Spleen (tissue), 11 donors: ENCODE data around the gene CST11. TPM values are rescaled to one million over a fixed set of nuclear protein-coding genes. Genes with fewer than 3 reads are reported as not detected.

Experiments used
- DNase-seq: peaks from one replicate; pipeline ENCODE4 v3.0.0-alpha.2; 2020
- H3K27ac ChIP-seq, 8 donors: fragments of 200-600 bp; sonication (generic) in 7 of 8; 1 replicate in 4 of 8; 2 replicates in 4 of 8; pipeline versions ENCODE4 v1.5.0 to v1.8.0; 2016 to 2021; ENCODE audit warnings: inconsistent platforms in 4 of 8, mild to moderate bottlenecking in 4 of 8, moderate library complexity in 1 of 8
- H3K27me3 ChIP-seq, 7 donors: fragments of 200-600 bp; sonication (generic) in 6 of 7; replicated peaks in 1 of 7; 1 replicate in 4 of 7; 2 replicates in 3 of 7; pipeline versions ENCODE4 v1.5.0 to v1.8.0; 2016 to 2021; ENCODE audit warnings: inconsistent platforms in 3 of 7, mild to moderate bottlenecking in 1 of 7
- H3K36me3 ChIP-seq, 6 donors: fragments of 200-600 bp; sonication (generic) in 5 of 6; 1 replicate in 4 of 6; 2 replicates in 2 of 6; pipeline versions ENCODE4 v1.5.0 to v1.8.0; 2016 to 2021; ENCODE audit warnings: inconsistent platforms in 2 of 6
- H3K4me1 ChIP-seq, 6 donors: fragments of 200-600 bp; sonication (generic) in 5 of 6; 1 replicate in 3 of 6; 2 replicates in 3 of 6; pipeline versions ENCODE4 v1.5.0 to v1.8.0; 2016 to 2021; ENCODE audit warnings: inconsistent platforms in 3 of 6
- H3K4me3 ChIP-seq, 8 donors: fragments of 200-600 bp; sonication (generic) in 7 of 8; 1 replicate in 4 of 8; 2 replicates in 4 of 8; pipeline versions ENCODE4 v1.5.0 to v1.8.0; 2016 to 2021; ENCODE audit warnings: inconsistent platforms in 4 of 8, mild to moderate bottlenecking in 4 of 8, moderate library complexity in 2 of 8
- H3K9me3 ChIP-seq, 8 donors: fragments of 200-600 bp; sonication (generic) in 7 of 8; 1 replicate in 4 of 8; 2 replicates in 4 of 8; pipeline versions ENCODE4 v1.5.0 to v1.8.0; 2016 to 2021; ENCODE audit warnings: inconsistent platforms in 4 of 8
- CTCF ChIP-seq, 11 experiments: fragments of 200-600 bp in 7 of 11; fragments of 450-650 bp in 4 of 11; sonication (generic) in 4 of 11; IDR thresholded peaks in 8 of 11; conservative IDR thresholded peaks in 3 of 11; 1 replicate in 7 of 11; 2 replicates in 4 of 11; pipeline versions ENCODE4 v1.4.0 to v1.8.0; 2016 to 2021; ENCODE audit warnings: antibody characterized with exemption in 11 of 11, inconsistent platforms in 4 of 11, mild to moderate bottlenecking in 1 of 11
- POLR2A ChIP-seq, 3 donors: fragments of 450-650 bp; IDR thresholded peaks; one replicate each; pipeline ENCODE4 v1.5.1; 2017; ENCODE audit warnings: antibody characterized with exemption in 3 of 3, mild to moderate bottlenecking in 1 of 3
- POLR2AphosphoS5 ChIP-seq, 3 donors: sonication (generic); formaldehyde crosslinking; IDR thresholded peaks; one replicate each; pipeline ENCODE4 v1.5.1; 2017; ENCODE audit warnings: antibody characterized with exemption in 3 of 3
- WGBS, 5 donors: extraction: QIAGEN DNeasy Blood & Tissue Kit in 3 of 5; methylation state at CpG; one replicate each; pipeline versions ENCODE4 v1.1.5 to v1.1.7; 2013 to 2018; 5-methylcytosine and 5-hydroxymethylcytosine counted together
- intact Hi-C: fragments of 100-400 bp; cut with DNase I; formaldehyde crosslinking; loops from one replicate; pipeline ENCODE4 v1.15.0; 2023; ENCODE audit warnings: low total_unique reads
- polyA plus RNA-seq, 3 donors: library from polyadenylated mRNA; stranded (reverse); fragments of 200-250 nt; gene quantifications; one replicate each; pipeline ENCODE4 v1.2.1, GENCODE V29; 2013
- total RNA-seq, 7 donors: library from RNA; depleted of rRNA in 3 of 7; stranded (reverse); fragments of >200 nt in 3 of 7; fragmentation: NEBNext Ultra II Directional in 4 of 7; extraction: Animal tissue kit (Norgen Biotek cat#: 25700) in 4 of 7; gene quantifications; one replicate each; pipeline versions ENCODE4 v1.1.0 to v1.2.1, GENCODE V29; 2016 to 2021
- donor health status: healthy with polysubstance abuse.
- donor health status: DM: no; HTN: no; CAD: no; lungs with moderate emphysema.
- donor health status: DM: no; HTN: no; CAD: no.
- donor health status: Bipolar disorder and iron deficiency.
- donor health status: healthy.
- donor health status: DM: no; HTN: no; CAD: no.
- donor health status: DM: yes; HTN: yes; CAD: no.

The CST11 gene
- total and polyA plus RNA-seq, 10 donors: not detected

- DNase-seq: no peak
- no peaks in the 10 kb centered on the region for H3K36me3 ChIP-seq
- TF ChIP-seq POLR2A (IDR thresholded peaks at IDR 0.05): no peak
- TF ChIP-seq POLR2AphosphoS5 (IDR thresholded peaks at IDR 0.05): no peak
- TF ChIP-seq CTCF (IDR thresholded peaks at IDR 0.05 in 8 of 11, conservative IDR thresholded peaks at IDR 0.05 in 3 of 11): no peak
- intact Hi-C loops: no loop called here
- no peaks in the 10 kb centered on the region for H3K27me3 ChIP-seq
- H3K9me3 ChIP-seq: no peaks in the 10 kb centered on the region
- 78 to 98% (median 98%) methylated on average over 3 of the region's 3 CpGs for WGBS, 5 donors
- H3K27ac ChIP-seq: no peak overlapping the region
- H3K4me1 ChIP-seq: peaks cover 3 to 65% (median 40%) of the 10 kb centered on the region in 6 donors
- no peak overlapping the region for H3K4me3 ChIP-seq
These were observed 38.7 kb downstream of the CST11 start for GRCh38 chr20:23413862-23414422.

- intact Hi-C loops: no loop called here
- TF ChIP-seq POLR2A (IDR thresholded peaks at IDR 0.05) (no peak), CTCF (IDR thresholded peaks at IDR 0.05 in 8 of 11, conservative IDR thresholded peaks at IDR 0.05 in 3 of 11) (no peak), POLR2AphosphoS5 (IDR thresholded peaks at IDR 0.05) (no peak)
- Histone ChIP-seq H3K27me3 (no peaks in the 10 kb centered on the region), H3K4me3 (no peak overlapping the region), H3K4me1 (peaks cover 0 to 59% (median 29%) of the 10 kb centered on the region in 6 donors), H3K27ac (no peak overlapping the region), H3K9me3 (no peaks in the 10 kb centered on the region), H3K36me3 (no peaks in the 10 kb centered on the region)
- no peak for DNase-seq
- WGBS, 5 donors: 76 to 90% (median 84%) methylated on average over 1 of the region's 1 CpG
These were observed 40.6 kb downstream of the CST11 start for GRCh38 chr20:23412026-23412425.

GRCh38 chr20:23410916-23411695 lies 41.6 kb downstream of the CST11 start:
- Histone ChIP-seq H3K27me3 (no peaks in the 10 kb centered on the region), H3K27ac (no peak overlapping the region), H3K4me1 (peaks cover 0 to 51% (median 29%) of the 10 kb centered on the region in 6 donors), H3K36me3 (no peaks in the 10 kb centered on the region), H3K4me3 (no peak overlapping the region), H3K9me3 (no peaks in the 10 kb centered on the region)
- TF ChIP-seq POLR2A (IDR thresholded peaks at IDR 0.05) (no peak), CTCF (IDR thresholded peaks at IDR 0.05 in 8 of 11, conservative IDR thresholded peaks at IDR 0.05 in 3 of 11) (no peak)
- WGBS, 5 donors: 93 to 97% (median 95%) methylated on average over 3 of the region's 3 CpGs
- DNase-seq: no peak
- intact Hi-C loops: no loop called here

- no peaks in the 10 kb centered on the region for H3K36me3 ChIP-seq
- WGBS, 5 donors: 89 to 99% (median 91%) methylated on average over 3 of the region's 3 CpGs
- H3K27me3 ChIP-seq: no peaks in the 10 kb centered on the region
- DNase-seq: no peak
- H3K9me3 ChIP-seq: no peaks in the 10 kb centered on the region
- no peak overlapping the region for H3K27ac ChIP-seq
- TF ChIP-seq POLR2AphosphoS5 (IDR thresholded peaks at IDR 0.05): no peak
- peaks cover 0 to 38% (median 20%) of the 10 kb centered on the region in 6 donors for H3K4me1 ChIP-seq
- H3K4me3 ChIP-seq: no peak overlapping the region
- intact Hi-C loops: no loop called here
These were observed 42.9 kb downstream of the CST11 start for GRCh38 chr20:23409800-23410199.
